Activated CD8-positive, alpha-beta memory T cell treated with anti-CD3 and anti-CD28 coated beads for 36 hours (primary cell): ENCODE results near the gene TARP. TPM values are rescaled to one million over a fixed set of nuclear protein-coding genes. Genes with fewer than 3 reads are reported as not detected.

Experiments used
- CTCF ChIA-PET: fragments of 350-600 bp; sonication (Branson Sonifier 250); formaldehyde crosslinking; loops from one replicate; lab custom pipeline; 2021; ENCODE audit warnings: antibody characterized with exemption; lab: Charles Lee
- POLR2A ChIA-PET: fragments of 350-600 bp; sonication (Branson Sonifier 250); formaldehyde crosslinking; loops from one replicate; lab custom pipeline; 2021; ENCODE audit warnings: antibody characterized with exemption; lab: Charles Lee
- total RNA-seq, 2 experiments: library from RNA; stranded (reverse); gene quantifications; one replicate each; pipeline ENCODE4 v1.2.3, GENCODE V29; 2021

TARP gene

DNA sequence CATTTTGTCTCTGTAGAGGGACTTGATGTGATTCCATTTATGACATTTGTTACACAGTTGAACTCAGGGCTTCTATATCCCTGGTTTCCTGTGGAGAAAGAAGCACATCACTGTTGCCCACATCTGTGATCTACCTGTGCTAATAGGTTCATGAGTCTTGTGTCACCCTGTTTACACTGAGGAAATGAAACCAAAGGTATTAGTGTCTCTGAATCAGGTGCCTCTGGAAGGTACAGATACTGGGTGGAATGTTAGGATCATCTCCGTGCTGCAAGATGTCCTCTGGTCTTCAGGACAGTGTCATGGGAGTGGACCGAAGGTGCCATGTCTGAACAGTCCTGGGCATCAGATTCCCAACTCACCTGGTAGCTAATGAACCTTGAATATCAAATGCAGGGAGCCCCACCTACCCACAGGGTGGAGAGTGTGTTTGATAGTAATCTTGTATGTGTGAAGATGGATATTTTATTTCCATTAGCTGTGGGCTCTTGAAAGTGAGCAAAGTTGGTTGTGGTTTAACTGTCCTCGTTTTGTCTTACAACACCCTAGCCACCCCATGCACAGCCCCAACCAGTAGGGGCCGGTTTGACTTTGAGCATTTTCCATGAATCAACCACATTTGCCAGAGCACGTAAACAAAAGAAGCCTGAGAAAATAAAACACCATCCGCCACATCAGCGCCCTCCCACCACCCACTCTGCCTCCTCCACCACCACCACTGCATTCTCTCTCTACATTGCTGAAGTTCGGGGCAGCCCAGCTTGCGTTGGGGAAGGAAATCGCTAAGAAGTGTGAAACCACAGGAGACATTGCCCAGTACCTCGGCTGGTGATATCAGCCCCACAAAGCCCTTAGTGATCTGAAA is 40.7 kb downstream of the TARP start:
- POLR2A ChIA-PET: interaction anchor here (0.5 to 0.9 kb wide), 2 partner anchors 15 to 774 kb away, joined by 3 read pairs; no protein-coding TSS in a partner anchor

GRCh38 chr7:38229884-38230642 is 43.4 kb downstream of the TARP start:
- ChIA-PET CTCF (interaction anchor here (0.8 kb wide), 1 partner anchor 14 kb away, joined by 4 read pairs; no protein-coding TSS in a partner anchor), POLR2A (no interaction called here)

More for the DNA sequence above, 40.7 kb downstream of the TARP start:
- CTCF ChIA-PET: interaction anchor here (0.8 to 3.4 kb wide), 4 partner anchors 10 to 136 kb away, joined by 3 to 16 read pairs (median 4); no protein-coding TSS in a partner anchor

- POLR2A ChIA-PET: no interaction called here
- CTCF ChIA-PET: interaction anchor here (0.8 kb wide), 1 partner anchor 13 kb away, joined by 4 read pairs; no protein-coding TSS in a partner anchor
Observed at GRCh38 chr7:38229386-38229785, 44.0 kb downstream of the TARP start.

- POLR2A ChIA-PET: no interaction called here
- CTCF ChIA-PET: interaction anchor here (10.2 kb wide), 1 partner anchor 144 kb away, joined by 145 read pairs; no protein-coding TSS in a partner anchor
Observed at GRCh38 chr7:38224392-38224791, 49.0 kb downstream of the TARP start.

- CTCF ChIA-PET: interaction anchor here (0.8 to 10.2 kb wide), 7 partner anchors 8 to 151 kb away, joined by 3 to 145 read pairs (median 6); no protein-coding TSS in a partner anchor
- POLR2A ChIA-PET: no interaction called here
Observed at GRCh38 chr7:38223306-38223705, 50.1 kb downstream of the TARP start.

GRCh38 chr7:38222481-38223096 is 50.8 kb downstream of the TARP start:
- CTCF ChIA-PET: interaction anchor here (0.8 to 10.2 kb wide), 10 partner anchors 9 to 151 kb away, joined by 3 to 145 read pairs (median 4); no protein-coding TSS in a partner anchor
- POLR2A ChIA-PET: no interaction called here

- POLR2A ChIA-PET: no interaction called here
- CTCF ChIA-PET: interaction anchor here (0.9 to 10.2 kb wide), 7 partner anchors 107 to 153 kb away, joined by 3 to 145 read pairs (median 4); no protein-coding TSS in a partner anchor
Observed at GRCh38 chr7:38220452-38220851, 53.0 kb downstream of the TARP start.

DNA sequence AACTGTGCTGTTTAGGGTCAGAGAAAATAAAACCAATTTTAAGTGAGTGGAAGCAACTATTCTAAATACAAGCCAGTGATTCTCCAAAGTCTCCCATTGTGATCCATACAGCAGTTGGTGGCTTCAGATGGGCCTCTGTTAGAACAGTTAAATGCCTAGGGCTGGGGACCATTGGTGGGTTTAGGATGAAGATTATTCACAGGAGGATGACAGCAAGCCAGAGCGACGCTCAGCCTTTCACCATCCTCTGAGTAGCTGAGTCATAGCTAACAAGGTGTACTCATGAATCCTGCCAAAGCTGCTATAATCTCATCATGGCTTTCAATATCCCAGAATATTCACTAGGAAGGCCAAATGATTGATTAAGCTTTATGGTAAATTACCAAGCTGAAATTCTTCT is 55.8 kb downstream of the TARP start:
- POLR2A ChIA-PET: interaction anchor here (0.6 to 1.2 kb wide), 2 partner anchors 15 to 1375 kb away, joined by 3 read pairs; no protein-coding TSS in a partner anchor
- CTCF ChIA-PET: interaction anchor here (1.0 to 10.2 kb wide), 5 partner anchors 113 to 151 kb away, joined by 3 to 145 read pairs (median 5); no protein-coding TSS in a partner anchor

DNA sequence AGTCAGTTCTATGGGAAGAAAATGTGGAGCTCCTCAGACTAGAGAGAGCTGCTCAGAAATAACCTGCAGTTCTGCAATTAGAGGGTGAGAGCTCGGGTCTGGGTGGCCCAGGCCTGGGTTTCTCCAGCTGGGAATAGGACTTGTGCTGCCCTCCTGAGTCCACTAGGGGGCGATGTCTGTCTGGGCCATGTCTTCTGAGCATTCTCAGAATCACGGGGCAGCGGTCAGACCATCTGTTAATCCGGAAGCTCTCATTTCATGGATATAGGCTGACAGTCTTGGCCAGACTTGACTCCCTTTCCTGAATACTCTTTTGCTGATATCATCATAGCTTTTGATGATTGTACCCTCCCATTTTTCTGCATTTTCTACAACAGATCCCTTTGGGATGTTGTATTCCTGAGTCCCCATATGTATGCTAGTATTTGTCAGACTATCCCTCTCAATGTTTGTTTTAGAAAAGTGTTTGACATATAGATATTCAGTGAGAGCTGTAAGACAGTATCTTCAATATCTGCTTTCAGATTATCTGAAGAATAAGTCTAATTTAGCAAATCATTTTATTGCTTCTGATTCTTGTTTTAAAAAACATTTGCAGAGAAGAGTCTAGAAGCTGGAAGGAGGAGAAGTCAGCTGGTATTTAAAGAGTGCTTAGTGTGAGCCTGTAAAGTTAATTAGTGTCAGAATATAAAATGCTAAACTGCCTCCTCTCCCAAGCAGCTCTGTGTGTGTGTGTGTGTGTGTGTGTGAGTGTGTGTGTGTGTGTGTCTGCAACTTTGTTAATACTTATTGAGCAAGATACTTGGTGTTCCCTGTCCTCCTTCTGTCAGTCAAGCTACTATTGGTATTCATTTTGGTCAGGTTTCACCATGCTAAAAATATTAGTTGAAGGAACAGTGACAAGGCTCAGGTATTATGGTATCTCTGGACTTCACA is 57.4 kb downstream of the TARP start:
- CTCF ChIA-PET: interaction anchor here (0.6 to 10.2 kb wide), 34 partner anchors 9 to 1629 kb away, joined by 3 to 145 read pairs (median 4); no protein-coding TSS in a partner anchor

DNA sequence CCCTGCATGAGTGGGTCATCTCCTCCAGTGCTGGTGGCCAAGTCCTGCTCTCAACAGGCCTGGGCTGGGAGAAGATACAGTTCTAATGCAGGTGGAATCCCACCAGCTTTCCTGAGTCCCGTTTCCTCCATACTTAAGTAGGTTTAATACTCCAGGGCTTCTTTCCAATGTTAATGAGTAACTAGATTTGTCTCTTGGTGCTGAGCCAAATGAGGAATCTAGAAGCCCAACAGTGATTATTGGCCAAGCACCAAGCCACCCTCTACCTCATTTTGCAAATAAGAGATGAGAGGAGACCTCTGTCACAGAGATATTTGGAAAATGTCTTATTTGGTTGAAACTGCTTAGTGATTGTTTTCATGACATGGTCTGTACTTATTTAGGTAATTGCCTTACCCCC is 58.3 kb downstream of the TARP start:
- ChIA-PET POLR2A (interaction anchor here (1.2 kb wide), 1 partner anchor 154 kb away, joined by 3 read pairs; no protein-coding TSS in a partner anchor), CTCF (interaction anchor here (0.6 to 10.2 kb wide), 25 partner anchors 8 to 1514 kb away, joined by 3 to 145 read pairs (median 6); no protein-coding TSS in a partner anchor)

More for the DNA sequence above, 57.4 kb downstream of the TARP start:
- POLR2A ChIA-PET: interaction anchor here (0.8 to 1.2 kb wide), 2 partner anchors 35 to 153 kb away, joined by 3 read pairs; no protein-coding TSS in a partner anchor

DNA sequence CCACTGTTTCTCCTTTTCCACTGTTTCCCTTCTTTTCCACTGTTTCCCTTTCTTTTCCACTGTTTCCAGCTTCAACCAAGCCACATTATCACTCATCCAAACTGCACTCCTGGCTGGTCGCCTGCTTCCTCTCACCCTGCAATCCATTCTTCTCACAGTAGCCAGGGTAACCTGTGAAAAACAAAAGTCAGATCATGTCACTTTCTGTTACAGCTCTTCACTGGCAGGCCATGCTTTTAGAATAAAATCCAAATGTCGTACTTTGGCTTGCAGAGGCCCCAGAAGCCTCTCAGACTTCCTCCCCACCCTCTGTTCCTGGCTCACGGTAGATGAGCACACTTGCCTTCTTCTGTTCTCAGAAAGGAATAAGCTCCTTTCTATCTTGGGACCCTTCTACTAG is 61.5 kb downstream of the TARP start:
- POLR2A ChIA-PET: no interaction called here
- CTCF ChIA-PET: interaction anchor here (0.6 to 2.0 kb wide), 3 partner anchors 14 to 123 kb away, joined by 3 to 5 read pairs (median 3); no protein-coding TSS in a partner anchor

- ChIA-PET POLR2A (no interaction called here), CTCF (interaction anchor here (1.2 kb wide), 1 partner anchor 120 kb away, joined by 3 read pairs; no protein-coding TSS in a partner anchor)
Observed at GRCh38 chr7:38211486-38211885, 62.0 kb downstream of the TARP start.

Other genes starting within 250 kb of the TARP start
- gene STARD3NL, start 95.4 kb downstream of the TARP start, total RNA-seq: 10 to 100 TPM; 46.4 to 48.1 TPM